ENCODE measurements around the gene INPP5K. TPM values are rescaled to one million over a fixed set of nuclear protein-coding genes. Genes with fewer than 3 reads are reported as not detected.
"Not testable (repeated sequence)": the region's sequence is repeated elsewhere in the genome, so short reads cannot be mapped to it uniquely, and the experiment has no call there.

INPP5K gene
- total RNA-seq, 1 donor: 19.9 TPM

- TF ChIP-seq, protein P1, sequence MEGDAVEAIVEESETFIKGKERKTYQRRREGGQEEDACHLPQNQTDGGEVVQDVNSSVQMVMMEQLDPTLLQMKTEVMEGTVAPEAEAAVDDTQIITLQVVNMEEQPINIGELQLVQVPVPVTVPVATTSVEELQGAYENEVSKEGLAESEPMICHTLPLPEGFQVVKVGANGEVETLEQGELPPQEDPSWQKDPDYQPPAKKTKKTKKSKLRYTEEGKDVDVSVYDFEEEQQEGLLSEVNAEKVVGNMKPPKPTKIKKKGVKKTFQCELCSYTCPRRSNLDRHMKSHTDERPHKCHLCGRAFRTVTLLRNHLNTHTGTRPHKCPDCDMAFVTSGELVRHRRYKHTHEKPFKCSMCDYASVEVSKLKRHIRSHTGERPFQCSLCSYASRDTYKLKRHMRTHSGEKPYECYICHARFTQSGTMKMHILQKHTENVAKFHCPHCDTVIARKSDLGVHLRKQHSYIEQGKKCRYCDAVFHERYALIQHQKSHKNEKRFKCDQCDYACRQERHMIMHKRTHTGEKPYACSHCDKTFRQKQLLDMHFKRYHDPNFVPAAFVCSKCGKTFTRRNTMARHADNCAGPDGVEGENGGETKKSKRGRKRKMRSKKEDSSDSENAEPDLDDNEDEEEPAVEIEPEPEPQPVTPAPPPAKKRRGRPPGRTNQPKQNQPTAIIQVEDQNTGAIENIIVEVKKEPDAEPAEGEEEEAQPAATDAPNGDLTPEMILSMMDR (IDR thresholded peaks at IDR 0.05; ENCODE audit: insufficient read depth, low read depth, low read length): no peak
- no peak for DNase-seq (ENCODE audit: low read depth)
- no peak overlapping the region for H3K4me3 ChIP-seq (ENCODE audit: low read depth, low read length)
Measured at GRCh38 chr17:1518410-1518809, 2.0 kb upstream of the INPP5K start.

GRCh38 chr17:1515640-1516387 is 598 bp downstream of the INPP5K start:
- TF ChIP-seq, protein P1 (IDR thresholded peaks at IDR 0.05; ENCODE audit: insufficient read depth, low read depth, low read length): peak; percentile 77
- peak; percentile 97 for DNase-seq (ENCODE audit: low read depth)
- H3K4me3 ChIP-seq (ENCODE audit: low read depth, low read length): peak overlapping the region; percentile 93

DNA sequence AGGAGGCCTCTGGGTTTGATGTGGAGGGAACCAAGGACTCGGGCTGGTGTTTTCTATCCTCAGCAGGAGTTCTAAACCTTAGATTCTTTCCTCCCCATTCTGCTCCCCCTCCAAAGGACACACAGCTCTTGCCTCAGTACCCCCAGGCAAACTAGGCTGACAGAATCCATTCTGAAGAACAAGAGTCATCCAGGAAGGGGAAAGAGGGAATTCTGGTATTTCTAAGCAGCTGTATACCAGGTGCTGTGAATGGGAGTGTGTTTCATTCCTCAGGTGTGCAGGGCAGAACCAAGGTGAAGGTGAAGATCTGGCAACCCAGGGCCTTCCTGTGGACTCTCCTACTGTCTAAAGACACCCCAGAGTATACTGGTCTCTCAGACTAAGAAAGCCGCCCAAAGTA is 4.1 kb downstream of the INPP5K start:
- TF ChIP-seq, protein P1 (IDR thresholded peaks at IDR 0.05; ENCODE audit: insufficient read depth, low read depth, low read length): no peak
- DNase-seq (ENCODE audit: low read depth): no peak
- H3K4me3 ChIP-seq (ENCODE audit: low read depth, low read length): no peak overlapping the region

DNA sequence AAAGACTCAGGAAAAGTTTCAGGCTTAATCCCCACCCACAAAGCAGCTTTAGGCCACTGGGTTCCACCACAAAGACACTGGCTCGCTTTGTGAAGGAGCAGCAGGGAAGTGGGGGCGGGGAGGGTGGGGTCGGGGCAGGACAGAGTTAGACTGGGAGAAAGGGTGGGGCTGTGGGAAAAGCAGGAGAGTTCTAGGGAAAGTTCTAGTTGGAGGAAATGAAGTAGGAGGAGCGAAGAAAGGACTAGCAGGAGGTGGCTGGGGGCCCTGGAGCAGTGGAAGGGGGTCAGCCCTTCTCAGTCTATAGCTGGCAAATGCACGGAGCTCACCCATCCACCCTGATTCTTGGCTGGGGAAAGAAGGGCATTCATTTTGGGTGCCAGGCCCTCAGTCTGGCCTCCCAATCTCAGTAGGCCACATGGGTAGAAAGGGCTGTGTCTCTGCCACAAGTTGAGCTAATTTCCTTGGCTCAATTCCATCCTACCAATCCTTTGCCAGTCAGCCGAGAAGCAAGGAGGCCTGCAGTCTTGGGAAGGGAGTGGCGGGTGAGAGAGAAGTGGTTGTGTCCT is 4.6 kb downstream of the INPP5K start:
- TF ChIP-seq, protein P1 (IDR thresholded peaks at IDR 0.05; ENCODE audit: insufficient read depth, low read depth, low read length): no peak

GRCh38 chr17:1511290-1511689 is 5.1 kb downstream of the INPP5K start:
- H3K4me3 ChIP-seq (ENCODE audit: low read depth, low read length): no peak overlapping the region
- TF ChIP-seq, protein P1 (IDR thresholded peaks at IDR 0.05; ENCODE audit: insufficient read depth, low read depth, low read length): no peak
- DNase-seq (ENCODE audit: low read depth): peak; percentile 54

More for the DNA sequence above, 4.6 kb downstream of the INPP5K start:
- no peak overlapping the region for H3K4me3 ChIP-seq (ENCODE audit: low read depth, low read length)
- DNase-seq (ENCODE audit: low read depth): peak; percentile 60

DNA sequence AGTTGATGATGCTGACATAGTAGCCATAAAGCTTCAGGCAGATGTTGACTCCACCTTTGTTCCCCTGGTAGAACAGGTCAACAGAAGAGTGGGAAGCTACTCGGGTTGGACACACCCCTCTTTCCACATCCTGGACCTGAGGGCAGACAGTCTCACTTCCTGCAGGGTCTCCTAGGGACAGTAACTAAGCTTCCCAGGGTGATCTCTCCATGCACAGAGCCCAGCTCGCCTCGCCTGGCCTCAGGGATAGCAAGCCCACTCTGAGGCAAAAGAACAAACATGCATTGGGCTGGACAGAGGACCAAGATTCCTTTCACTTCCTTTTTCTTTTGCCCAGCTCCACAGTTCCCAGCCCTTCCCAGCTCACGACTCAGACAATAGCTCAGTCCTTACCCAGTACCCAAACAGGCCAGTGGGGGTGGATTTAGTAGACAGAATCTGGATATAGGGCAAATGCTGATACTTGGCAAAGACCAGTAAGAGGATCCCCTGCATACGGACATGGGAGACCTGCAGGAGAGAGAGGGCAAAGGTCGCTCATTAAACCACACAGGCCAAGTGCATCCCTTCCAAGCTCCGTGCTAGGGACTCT is 7.0 kb downstream of the INPP5K start:
- TF ChIP-seq, protein P1 (IDR thresholded peaks at IDR 0.05; ENCODE audit: insufficient read depth, low read depth, low read length): no peak
- H3K4me3 ChIP-seq (ENCODE audit: low read depth, low read length): no peak overlapping the region
- DNase-seq (ENCODE audit: low read depth): no peak

GRCh38 chr17:1508709-1509108 is 7.7 kb downstream of the INPP5K start:
- not testable (repeated sequence) for DNase-seq (ENCODE audit: low read depth); H3K4me3 ChIP-seq (ENCODE audit: low read depth, low read length)
